Measurements from ENCODE around the gene ANKRD53.

- no peak for TF ChIP-seq CTCF (IDR thresholded peaks at IDR 0.05)
- no peak for TF ChIP-seq POLR2A (IDR thresholded peaks at IDR 0.05)
Measured at GRCh38 chr2:71006955-71007799, 28.7 kb downstream of the ANKRD53 start.

Measured in uterus (tissue), 2 donors.